Measurements from ENCODE around the gene DTHD1. TPM values are rescaled to one million over a fixed set of nuclear protein-coding genes. Genes with fewer than 3 reads are reported as not detected.

Gene DTHD1
- total RNA-seq, 4 donors from 2014 or later: 0.21 to 0.32 TPM; not detected in 2

DNA sequence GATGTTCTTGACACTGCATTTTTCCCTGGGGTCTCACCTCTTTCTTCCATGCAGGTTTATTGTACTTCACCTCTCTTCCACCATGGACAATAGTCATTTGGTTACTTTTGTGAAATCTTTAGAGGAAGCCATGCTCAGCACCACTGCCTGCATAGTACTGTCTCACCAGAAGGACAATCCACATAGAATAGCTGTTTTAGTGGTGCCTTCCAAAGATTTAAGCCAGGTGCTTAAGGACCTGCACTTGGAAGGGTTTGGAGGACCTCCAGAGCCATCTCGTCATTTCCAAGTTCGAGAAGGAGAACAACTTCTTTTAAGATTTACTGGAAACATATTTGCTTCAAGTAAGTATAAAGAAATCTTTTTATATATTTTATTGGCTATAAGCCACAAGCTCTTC is 26.7 kb downstream of the DTHD1 start:
- DNase-seq (ENCODE audit: low spot score in 2 of 2): no peak
- WGBS: 13% methylated on average over 2 of the region's 2 CpGs
- Histone ChIP-seq H3K27me3 (no peaks in the 10 kb centered on the region), H3K4me1 (no peaks in the 10 kb centered on the region), H3K9me3 (no peaks in the 10 kb centered on the region), H3K27ac (no peak overlapping the region), H3K4me3 (no peak overlapping the region), H3K36me3 (no peaks in the 10 kb centered on the region)
- TF ChIP-seq EP300 (IDR thresholded peaks at IDR 0.05) (no peak), POLR2A (IDR thresholded peaks at IDR 0.05) (no peak), POLR2AphosphoS5 (IDR thresholded peaks at IDR 0.05) (no peak)
- TF ChIP-seq, protein P1, sequence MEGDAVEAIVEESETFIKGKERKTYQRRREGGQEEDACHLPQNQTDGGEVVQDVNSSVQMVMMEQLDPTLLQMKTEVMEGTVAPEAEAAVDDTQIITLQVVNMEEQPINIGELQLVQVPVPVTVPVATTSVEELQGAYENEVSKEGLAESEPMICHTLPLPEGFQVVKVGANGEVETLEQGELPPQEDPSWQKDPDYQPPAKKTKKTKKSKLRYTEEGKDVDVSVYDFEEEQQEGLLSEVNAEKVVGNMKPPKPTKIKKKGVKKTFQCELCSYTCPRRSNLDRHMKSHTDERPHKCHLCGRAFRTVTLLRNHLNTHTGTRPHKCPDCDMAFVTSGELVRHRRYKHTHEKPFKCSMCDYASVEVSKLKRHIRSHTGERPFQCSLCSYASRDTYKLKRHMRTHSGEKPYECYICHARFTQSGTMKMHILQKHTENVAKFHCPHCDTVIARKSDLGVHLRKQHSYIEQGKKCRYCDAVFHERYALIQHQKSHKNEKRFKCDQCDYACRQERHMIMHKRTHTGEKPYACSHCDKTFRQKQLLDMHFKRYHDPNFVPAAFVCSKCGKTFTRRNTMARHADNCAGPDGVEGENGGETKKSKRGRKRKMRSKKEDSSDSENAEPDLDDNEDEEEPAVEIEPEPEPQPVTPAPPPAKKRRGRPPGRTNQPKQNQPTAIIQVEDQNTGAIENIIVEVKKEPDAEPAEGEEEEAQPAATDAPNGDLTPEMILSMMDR (IDR thresholded peaks at IDR 0.05): no peak

DNA sequence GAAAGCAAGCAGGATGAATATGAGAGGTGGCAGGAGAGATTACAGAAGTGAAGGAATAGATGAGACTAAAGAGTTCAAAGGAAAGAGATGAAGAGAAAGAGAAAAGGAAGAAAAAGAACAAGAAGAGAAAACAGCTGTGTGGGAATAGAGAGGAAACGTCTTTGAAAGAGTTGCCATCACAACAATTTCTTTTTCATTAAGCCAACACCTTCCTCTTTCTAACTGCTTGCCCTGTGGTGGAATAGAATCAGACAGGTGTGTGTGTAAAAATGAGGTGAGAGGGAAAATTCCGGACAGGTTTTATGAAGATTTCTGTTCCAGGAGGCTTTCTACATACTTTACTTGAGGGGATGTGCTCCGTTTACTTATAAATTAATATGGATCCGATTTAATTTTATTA is 28.8 kb downstream of the DTHD1 start:
- H3K9me3 ChIP-seq: no peaks in the 10 kb centered on the region
- H3K4me1 ChIP-seq: no peaks in the 10 kb centered on the region
- no peaks in the 10 kb centered on the region for H3K36me3 ChIP-seq
- H3K27me3 ChIP-seq: no peaks in the 10 kb centered on the region
- no peak overlapping the region for H3K4me3 ChIP-seq
- DNase-seq (ENCODE audit: low spot score in 2 of 2): no peak
- H3K27ac ChIP-seq: no peak overlapping the region
- 61% methylated on average over 4 of the region's 4 CpGs for WGBS
- no peak for TF ChIP-seq EP300 (IDR thresholded peaks at IDR 0.05)
- no peak for TF ChIP-seq POLR2A (IDR thresholded peaks at IDR 0.05)
- no peak for TF ChIP-seq POLR2AphosphoS5 (IDR thresholded peaks at IDR 0.05)
- TF ChIP-seq, protein P1 (IDR thresholded peaks at IDR 0.05): no peak

DNA sequence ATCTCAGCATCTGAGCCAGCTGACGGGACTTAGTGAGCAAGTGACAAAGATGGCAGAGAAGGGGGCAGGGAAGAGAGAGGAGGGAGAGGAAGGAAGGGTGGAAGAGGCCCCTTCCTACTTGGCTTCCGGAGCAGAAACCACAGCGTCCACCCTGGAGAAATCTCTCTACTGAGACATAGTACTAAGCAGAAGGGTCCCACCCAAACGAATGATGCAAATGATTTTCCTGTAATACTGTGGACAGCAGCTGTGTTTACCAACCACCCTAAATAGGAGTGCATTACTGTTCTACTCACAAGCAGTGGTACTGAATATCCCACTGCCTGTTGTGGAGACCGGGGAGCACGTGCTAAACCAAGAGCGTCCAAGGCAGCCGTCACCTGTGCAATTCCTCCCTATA is 29.4 kb downstream of the DTHD1 start:
- WGBS: 71% methylated on average over 8 of the region's 8 CpGs
- TF ChIP-seq, protein P1 (IDR thresholded peaks at IDR 0.05): no peak
- TF ChIP-seq POLR2A (IDR thresholded peaks at IDR 0.05) (no peak), POLR2AphosphoS5 (IDR thresholded peaks at IDR 0.05) (no peak), EP300 (IDR thresholded peaks at IDR 0.05) (no peak)

DNA sequence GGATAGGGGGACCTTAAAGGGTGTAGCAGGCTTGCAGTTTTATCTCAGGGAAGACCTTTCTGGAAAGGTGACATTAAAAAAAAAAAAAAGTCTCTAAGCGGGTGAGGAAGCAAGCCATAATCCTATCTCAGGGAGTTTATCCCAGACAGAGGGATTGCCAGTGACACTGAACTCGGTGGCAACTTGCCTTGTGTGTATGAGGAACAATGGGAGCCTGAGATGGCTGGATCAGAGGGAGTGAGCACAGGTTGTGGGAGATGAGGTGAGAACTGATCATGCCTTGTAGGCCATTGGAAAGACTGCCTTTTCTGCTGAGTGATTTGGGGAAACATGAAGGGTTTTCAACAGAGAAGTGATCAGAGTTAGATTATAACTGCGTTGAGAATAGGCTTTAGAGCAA is 31.1 kb downstream of the DTHD1 start:
- H3K27ac ChIP-seq: no peak overlapping the region
- no peaks in the 10 kb centered on the region for H3K36me3 ChIP-seq
- no peaks in the 10 kb centered on the region for H3K9me3 ChIP-seq
- no peak overlapping the region for H3K4me3 ChIP-seq
- TF ChIP-seq POLR2AphosphoS5 (IDR thresholded peaks at IDR 0.05) (no peak), EP300 (IDR thresholded peaks at IDR 0.05) (no peak), POLR2A (IDR thresholded peaks at IDR 0.05) (no peak)
- TF ChIP-seq, protein P1 (IDR thresholded peaks at IDR 0.05): no peak
- H3K4me1 ChIP-seq: no peaks in the 10 kb centered on the region
- H3K27me3 ChIP-seq: no peaks in the 10 kb centered on the region
- no peak for DNase-seq (ENCODE audit: low spot score in 2 of 2)
- 73% methylated on average over 3 of the region's 3 CpGs for WGBS

More for the DNA sequence above, 29.4 kb downstream of the DTHD1 start:
- Histone ChIP-seq H3K36me3 (no peaks in the 10 kb centered on the region), H3K27ac (no peak overlapping the region), H3K4me1 (no peaks in the 10 kb centered on the region), H3K4me3 (no peak overlapping the region), H3K9me3 (no peaks in the 10 kb centered on the region), H3K27me3 (no peaks in the 10 kb centered on the region)
- DNase-seq (ENCODE audit: low spot score in 2 of 2): no peak

DNA sequence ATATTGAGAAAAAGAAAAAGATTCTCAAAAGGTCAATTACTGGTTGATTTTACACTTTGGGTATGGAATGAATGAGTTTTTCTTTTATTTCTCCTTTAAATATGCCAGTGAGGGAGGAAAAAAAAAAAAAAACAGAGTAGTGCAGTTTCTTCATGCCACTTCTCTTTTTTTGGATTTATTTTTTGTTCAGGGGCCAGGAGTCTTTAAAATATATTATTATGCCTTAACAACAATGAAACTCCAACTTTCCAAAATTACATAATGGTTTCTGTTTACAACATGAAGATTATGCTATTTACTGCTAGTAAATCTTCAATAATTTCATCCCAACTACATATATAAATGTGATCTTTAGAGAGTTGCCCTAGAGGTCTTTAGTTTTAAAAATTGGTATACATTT is 31.9 kb downstream of the DTHD1 start:
- H3K36me3 ChIP-seq: no peaks in the 10 kb centered on the region
- DNase-seq (ENCODE audit: low spot score in 2 of 2): no peak
- H3K4me1 ChIP-seq: no peaks in the 10 kb centered on the region
- no peak overlapping the region for H3K27ac ChIP-seq
- TF ChIP-seq EP300 (IDR thresholded peaks at IDR 0.05) (no peak), POLR2AphosphoS5 (IDR thresholded peaks at IDR 0.05) (no peak), POLR2A (IDR thresholded peaks at IDR 0.05) (no peak)
- no peaks in the 10 kb centered on the region for H3K9me3 ChIP-seq
- H3K27me3 ChIP-seq: no peaks in the 10 kb centered on the region
- no peak overlapping the region for H3K4me3 ChIP-seq

DNA sequence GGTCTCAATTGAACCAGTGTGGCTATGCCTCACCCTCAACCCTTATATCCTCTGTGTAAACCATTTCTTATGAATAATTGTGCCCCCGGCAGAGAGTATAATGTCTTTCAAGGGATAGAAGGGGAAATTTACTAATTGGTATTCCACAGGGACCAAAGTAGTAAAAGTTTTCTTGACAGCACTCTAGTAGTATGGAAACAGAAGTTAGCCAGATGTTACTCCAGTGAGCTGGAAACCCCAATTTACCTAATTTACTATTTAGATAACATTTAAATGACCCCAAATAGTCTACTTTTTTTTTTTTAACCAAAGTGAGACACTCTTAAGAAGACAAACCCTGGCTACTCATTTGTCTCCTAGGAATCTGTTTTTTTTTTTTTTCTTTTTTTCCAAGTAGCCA is 32.3 kb downstream of the DTHD1 start:
- 52% methylated on average over 1 of the region's 1 CpG for WGBS
- no peaks in the 10 kb centered on the region for H3K27me3 ChIP-seq
- no peak for DNase-seq (ENCODE audit: low spot score in 2 of 2)
- no peaks in the 10 kb centered on the region for H3K36me3 ChIP-seq
- no peaks in the 10 kb centered on the region for H3K9me3 ChIP-seq
- H3K4me1 ChIP-seq: no peaks in the 10 kb centered on the region
- H3K4me3 ChIP-seq: no peak overlapping the region
- TF ChIP-seq POLR2AphosphoS5 (IDR thresholded peaks at IDR 0.05): no peak
- no peak for TF ChIP-seq EP300 (IDR thresholded peaks at IDR 0.05)
- TF ChIP-seq POLR2A (IDR thresholded peaks at IDR 0.05): no peak
- TF ChIP-seq, protein P1 (IDR thresholded peaks at IDR 0.05): no peak
- no peak overlapping the region for H3K27ac ChIP-seq
